Frontal cortex (tissue), 4 donors: ENCODE data around the gene CAPZA2. TPM values are rescaled to one million over a fixed set of nuclear protein-coding genes. Genes with fewer than 3 reads are reported as not detected.
"Not testable (repeated sequence)": the region's sequence is repeated elsewhere in the genome, so short reads cannot be mapped to it uniquely, and the experiment has no call there.

Experiments
- DNase-seq, 2 donors: peaks; one replicate each; pipeline ENCODE4 v3.0.0; 2012; ENCODE audit warnings: low spot score in 2 of 2
- FAIRE-seq: peaks from 2 replicates; lab custom pipeline; 2012; peaks lifted over from hg19 to GRCh38; lab: Jason Lieb, UNC
- total RNA-seq: library from RNA; depleted of rRNA; stranded (reverse); fragments of >200 nt; gene quantifications from one replicate; pipeline ENCODE4 v1.2.3, GENCODE V29; 2014
- donor health status: control.
- donor health status: control.
- donor health status: control.

The CAPZA2 gene
- total RNA-seq, 1 donor from 2014 or later: 154 TPM

GRCh38 chr7:116951366-116952292 is 89.2 kb downstream of the CAPZA2 start:
- DNase-seq (no peak), FAIRE-seq (no peak)

DNA sequence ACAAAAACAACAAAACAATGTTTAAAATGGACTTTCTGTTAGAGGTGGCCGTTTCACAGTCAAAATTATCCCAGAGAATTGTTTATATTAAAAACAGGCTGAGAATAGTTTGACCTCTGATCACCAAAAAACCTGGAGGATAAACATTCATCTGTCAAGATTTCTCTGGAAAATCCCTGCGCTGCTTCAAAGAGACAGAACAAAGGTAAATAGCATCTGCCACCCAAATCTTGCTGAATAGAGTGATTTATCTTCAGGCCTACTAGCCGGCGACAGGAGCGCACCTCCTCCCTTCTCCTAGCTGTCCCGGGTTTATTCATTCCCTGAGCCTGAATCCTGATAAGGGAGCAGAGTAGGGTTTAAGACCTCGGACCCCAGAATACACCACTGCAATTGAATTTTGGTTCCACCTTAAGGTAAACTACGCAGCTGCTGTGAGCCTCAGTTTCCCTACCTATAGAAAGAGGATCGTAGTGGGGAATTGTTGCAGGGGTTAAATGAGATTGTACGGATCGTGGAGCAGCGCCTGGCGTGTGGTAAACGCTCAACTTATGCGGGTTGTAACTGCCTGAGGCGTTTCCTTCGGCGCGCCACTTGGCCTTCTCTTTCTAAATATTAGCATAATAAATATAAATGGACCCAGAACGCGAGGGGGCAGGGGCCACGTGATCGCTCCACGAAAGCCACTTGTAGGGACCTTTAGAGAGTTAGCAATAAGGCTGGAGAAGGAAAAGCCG is 90.4 kb downstream of the CAPZA2 start:
- no peak for DNase-seq
- FAIRE-seq: no peak

GRCh38 chr7:116953372-116953905 is 91.1 kb downstream of the CAPZA2 start, which contains the start of gene ST7:
Gene ST7 (plus strand): TSS chr7:116953501. CDS start chr7:116953541, 40 bp downstream.
- DNase-seq (peak; percentile 70 to 77), FAIRE-seq (no peak)

DNA sequence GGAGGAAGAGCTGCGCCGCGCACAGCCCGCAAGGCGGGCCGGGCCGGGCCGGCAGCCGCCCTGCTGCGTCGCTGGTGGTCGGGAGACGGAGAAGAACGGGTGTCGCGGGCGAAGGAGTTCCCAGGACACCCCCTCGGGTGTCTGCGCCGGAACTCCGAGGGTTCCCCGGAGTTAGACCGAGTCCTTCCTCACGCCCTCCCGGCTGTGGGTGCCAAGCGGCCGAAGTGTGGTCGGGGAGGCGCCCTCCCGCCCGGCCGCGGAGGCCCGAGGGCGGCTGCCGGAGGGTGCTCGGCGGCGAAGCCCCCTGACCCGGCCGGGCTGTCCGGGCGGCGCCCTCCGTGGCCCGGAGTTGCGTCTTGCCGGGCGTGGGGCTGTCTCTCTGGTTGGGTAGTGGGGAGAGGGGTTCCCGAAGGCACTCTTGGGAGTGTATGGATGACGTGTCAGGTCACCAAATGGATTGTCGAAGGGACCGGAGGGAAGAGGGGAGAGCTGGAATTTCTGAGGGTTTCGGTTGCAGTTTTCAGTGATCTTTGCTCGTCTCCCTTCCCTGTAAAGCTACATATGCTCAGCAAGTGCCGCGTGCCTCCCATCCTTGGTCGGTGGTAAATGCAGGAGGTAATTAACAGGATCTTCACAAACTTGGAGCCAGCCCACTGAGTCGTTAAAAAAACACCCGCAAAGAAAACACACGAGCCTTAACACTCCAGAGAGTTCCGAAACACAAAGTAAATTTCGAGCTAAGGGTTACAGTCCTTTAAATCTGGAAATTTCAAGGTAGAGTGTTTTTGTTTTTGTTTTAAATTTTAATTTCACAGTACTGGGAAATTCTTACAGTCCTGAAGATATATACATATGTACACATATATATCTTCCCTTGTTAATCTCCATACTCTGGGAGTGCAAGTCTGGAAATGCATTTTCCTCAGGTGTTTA is 91.8 kb downstream of the CAPZA2 start:
- FAIRE-seq (no peak), DNase-seq (peak; percentile 49 to 53)

- no peak for DNase-seq
- no peak for FAIRE-seq
Measured at GRCh38 chr7:116955340-116955739, 93.0 kb downstream of the CAPZA2 start.

- DNase-seq: no peak
- no peak for FAIRE-seq
Measured at GRCh38 chr7:116955801-116956476, 93.6 kb downstream of the CAPZA2 start.

DNA sequence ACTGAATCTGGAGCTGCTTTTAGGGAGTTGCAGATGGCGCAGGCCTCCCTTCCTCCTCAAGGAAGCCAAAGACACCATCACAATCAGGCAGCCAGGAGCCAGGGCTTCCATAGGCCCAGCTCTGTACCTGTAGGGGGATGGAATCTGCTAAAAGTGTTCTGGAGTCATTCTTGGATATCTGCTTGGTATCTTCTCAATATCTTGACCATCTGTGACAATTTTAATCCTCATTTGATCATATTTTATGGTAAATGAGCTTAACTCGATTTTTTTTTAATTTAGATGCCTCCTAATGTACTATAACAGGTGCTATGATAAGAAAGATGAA is 94.1 kb downstream of the CAPZA2 start:
- no peak for FAIRE-seq
- DNase-seq: no peak

DNA sequence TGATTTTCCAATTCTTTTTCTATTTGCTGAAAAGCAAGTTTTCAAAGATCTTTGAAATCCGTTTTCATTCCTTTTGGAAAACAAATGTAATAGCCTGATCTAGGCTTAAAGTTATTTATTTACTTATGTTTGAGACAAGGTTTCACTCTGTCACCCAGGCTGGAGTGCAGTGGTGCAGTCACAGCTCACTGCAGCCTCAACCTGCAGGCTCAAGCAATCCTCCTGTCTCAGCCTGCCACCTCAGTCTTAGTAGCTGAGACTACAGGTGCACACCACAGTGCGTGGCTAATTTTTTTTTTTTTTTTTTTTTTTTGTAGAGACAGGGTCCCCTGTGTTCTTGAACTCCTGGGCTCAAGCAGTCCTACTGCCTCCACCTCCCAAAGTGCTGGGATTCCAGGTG is 95.5 kb downstream of the CAPZA2 start:
- DNase-seq (no peak), FAIRE-seq (no peak)

GRCh38 chr7:116961966-116962673 is 99.7 kb downstream of the CAPZA2 start:
- not testable (repeated sequence) for DNase-seq, FAIRE-seq

GRCh38 chr7:116963234-116963633 is 100.8 kb downstream of the CAPZA2 start:
- DNase-seq (no peak), FAIRE-seq (no peak)

GRCh38 chr7:116966601-116967000 is 104.2 kb downstream of the CAPZA2 start:
- DNase-seq: no peak
- FAIRE-seq: no peak

GRCh38 chr7:116967254-116967922 is 105.0 kb downstream of the CAPZA2 start:
- FAIRE-seq (no peak), DNase-seq (no peak)

GRCh38 chr7:116967983-116968382 is 105.6 kb downstream of the CAPZA2 start:
- FAIRE-seq: no peak

GRCh38 chr7:116968631-116969030 is 106.2 kb downstream of the CAPZA2 start:
- FAIRE-seq (no peak), DNase-seq (no peak)

More at GRCh38 chr7:116967983-116968382, 105.6 kb downstream of the CAPZA2 start:
- DNase-seq: no peak

DNA sequence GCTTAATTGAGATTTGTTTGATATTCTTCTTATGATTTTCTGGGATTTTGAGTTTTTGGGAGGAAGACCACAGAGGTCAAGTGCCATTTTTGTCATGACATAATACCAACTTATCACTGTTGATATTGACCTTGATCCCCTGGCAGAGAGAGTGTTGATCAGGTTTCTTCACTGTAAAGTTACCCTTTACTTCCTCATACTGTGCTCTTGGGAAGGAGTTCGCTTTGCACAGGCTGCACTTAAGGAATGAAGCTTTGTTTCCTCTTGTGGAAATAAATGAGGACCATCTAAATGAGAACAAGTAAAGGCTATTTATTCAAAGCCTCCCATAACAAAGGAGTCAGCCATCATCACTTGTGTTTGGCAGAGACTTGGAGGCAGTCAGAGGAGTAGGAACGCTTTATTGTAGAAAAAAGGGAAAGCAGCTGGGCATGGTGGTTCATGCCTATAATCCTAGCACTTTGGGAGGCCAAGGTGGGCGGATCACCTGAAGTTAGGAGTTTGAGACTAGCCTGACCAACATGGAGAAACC is 107.0 kb downstream of the CAPZA2 start:
- no peak for FAIRE-seq
- DNase-seq: no peak

DNA sequence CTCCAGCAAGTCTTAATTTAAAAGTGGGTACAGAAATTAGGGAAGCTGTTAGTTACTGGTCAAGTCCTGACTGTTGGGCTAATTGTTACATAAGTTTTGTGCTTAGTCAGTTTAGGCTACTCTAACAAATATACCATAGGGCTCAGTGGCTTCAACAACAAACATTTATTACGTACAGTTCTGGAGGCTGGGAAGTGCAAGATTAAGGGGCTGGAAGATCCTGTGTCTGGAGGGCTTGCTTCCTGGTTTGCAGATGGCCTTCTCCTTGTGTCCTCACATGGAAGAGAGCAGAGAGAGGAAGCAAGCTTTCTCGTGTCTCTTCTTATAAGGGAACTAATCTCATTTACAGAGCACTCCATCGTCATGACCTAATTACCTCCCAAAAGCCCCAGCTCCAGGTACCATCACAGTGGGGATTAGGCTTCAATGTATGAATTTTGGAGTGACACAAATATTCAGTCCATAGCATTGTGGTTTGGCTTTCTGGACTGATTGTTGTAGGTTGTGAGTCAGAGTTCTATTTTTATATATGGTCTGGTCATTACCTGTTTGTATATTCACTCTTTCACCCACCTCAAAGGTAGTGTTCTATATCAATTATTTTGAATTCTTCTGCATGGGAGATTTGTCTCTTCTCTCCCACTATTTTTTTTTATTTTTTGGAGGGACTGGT is 108.0 kb downstream of the CAPZA2 start:
- DNase-seq (no peak), FAIRE-seq (no peak)

- not testable (repeated sequence) for DNase-seq, FAIRE-seq
Measured at GRCh38 chr7:116971153-116971552, 108.8 kb downstream of the CAPZA2 start.
